Measurements from ENCODE around the gene GALNT5.
"Not testable (repeated sequence)": the region's sequence is repeated elsewhere in the genome, so short reads cannot be mapped to it uniquely, and the experiment has no call there.

GALNT5 gene

GRCh38 chr2:157329524-157329923 is 72.0 kb downstream of the GALNT5 start:
- DNase-seq, result no peak

DNA sequence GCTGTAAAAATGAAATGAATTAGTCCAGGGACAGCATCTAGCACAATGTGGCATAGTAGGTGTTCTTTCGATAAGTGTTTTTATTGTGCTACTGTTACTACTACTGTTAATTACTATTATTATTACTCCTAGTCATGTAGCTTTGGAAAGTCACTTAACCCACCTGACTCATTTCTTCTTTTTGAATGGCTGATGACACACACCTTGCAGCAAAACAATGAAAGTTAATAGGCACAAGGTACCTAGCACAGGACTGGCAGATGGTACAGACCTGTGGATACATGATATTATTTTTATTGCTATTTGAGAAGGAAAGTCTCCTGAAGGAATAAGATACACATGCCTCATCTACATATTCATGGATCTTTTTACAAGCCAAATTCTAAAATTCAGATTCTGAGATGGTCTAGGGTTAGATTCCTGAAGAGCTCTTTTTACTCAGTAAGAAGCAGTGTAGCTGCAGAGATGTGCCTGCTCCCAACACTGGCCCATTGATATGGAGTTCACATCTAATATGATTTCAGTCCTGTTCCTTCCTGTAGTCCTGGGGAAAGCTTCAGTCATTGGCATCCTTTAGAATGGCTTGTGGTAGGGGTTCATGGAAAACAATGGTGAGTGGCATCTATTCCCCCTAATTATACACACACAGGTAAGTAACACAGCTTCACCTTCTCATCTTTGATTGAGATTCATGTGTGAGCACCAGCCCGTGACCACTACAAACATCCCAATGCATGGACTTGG is 76.0 kb downstream of the GALNT5 start:
- DNase-seq, result no peak

DNA sequence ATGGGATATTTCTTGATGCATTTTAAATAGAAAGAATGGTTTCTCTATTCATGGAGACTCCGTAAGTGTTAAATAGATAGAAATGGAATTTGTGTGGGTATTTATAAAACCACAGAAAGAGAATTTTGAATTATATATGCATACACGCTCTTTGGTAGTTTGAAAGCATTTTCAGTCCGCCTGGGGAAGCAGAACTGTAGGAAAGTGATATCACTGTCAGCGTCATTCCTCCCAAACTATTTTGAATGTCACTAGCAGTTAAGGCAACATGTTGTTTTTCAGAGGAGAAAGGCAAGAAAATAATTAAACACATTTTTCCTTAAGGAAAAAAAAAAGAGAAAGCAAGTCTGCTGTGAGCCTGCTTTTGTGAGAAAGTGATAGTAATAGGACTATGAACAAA is 76.8 kb downstream of the GALNT5 start:
- DNase-seq, result no peak

GRCh38 chr2:157334797-157335196 is 77.3 kb downstream of the GALNT5 start:
- no peak for DNase-seq

- peak; percentile 39 to 83 for DNase-seq
These were observed 78.9 kb downstream of the GALNT5 start for GRCh38 chr2:157336137-157337010.

DNA sequence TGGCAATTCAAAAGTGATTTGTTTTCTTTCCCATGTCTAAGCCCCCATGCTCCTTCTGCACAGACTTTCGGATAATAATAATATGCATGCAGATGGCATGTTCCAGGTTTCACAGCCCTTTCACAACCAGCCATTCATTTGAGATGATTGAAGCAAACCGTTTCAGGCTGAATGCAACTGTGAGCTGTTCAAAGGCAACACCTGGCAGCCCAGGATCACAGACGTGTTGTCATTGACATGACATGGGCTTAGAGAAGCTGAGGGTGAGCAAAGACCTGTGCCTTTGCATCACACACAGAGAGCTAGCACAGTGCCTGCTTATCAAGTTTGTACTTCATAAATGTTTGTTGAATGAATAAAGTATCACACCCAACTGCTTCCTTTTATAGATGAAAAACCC is 80.5 kb downstream of the GALNT5 start:
- DNase-seq, result no peak

DNA sequence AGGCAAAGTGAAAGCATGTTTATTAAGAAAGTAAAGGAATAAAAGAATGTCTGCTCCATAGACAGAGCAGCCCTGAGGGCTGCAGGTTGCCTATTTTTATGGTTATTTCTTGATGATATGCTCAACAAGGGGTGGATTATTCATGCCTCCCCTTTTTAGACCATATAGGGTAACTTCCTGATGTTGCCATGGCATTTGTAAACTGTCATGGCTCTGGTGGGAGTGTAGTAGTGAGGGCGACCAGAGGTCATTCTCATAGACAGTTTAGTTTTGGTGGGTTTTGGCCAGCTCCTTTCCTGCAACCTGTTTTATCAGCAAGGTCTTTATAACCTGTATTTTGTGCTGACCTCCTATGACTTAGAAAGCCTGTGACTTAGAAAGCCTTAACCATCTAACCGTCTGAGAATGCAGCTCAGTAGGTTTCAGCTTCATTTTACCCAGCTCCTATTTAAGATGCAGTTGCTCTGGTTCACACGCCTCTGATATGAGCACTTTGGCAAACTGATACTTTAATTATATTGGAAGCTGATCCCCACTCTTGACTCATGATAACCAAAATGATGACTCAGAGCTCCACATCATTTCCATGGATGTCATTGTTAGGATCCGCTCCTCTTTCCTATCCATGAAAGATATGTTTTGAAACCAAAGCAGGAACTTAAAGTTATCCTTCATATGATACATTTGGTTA is 82.6 kb downstream of the GALNT5 start:
- no peak for DNase-seq

DNA sequence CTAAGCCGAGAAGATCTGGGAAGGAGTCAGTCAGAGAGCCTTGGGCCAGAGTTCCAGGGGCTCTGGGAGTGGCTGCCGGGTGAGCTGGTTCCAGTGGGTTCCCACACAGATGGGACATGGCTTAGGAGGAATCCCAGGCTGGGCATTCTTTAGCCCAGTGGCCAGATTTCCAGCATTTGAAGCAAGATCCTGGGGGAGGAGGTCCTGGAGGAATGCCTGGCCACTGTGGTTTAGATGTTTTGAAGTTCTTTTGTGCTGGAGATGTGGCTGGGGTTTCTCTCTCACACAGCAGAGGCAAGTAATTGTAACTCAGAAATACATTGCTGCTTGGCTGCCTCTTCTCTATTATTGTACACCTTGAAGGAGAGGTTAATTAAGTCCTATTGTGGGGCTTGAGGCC is 83.9 kb downstream of the GALNT5 start:
- DNase-seq, result not testable (repeated sequence)

DNA sequence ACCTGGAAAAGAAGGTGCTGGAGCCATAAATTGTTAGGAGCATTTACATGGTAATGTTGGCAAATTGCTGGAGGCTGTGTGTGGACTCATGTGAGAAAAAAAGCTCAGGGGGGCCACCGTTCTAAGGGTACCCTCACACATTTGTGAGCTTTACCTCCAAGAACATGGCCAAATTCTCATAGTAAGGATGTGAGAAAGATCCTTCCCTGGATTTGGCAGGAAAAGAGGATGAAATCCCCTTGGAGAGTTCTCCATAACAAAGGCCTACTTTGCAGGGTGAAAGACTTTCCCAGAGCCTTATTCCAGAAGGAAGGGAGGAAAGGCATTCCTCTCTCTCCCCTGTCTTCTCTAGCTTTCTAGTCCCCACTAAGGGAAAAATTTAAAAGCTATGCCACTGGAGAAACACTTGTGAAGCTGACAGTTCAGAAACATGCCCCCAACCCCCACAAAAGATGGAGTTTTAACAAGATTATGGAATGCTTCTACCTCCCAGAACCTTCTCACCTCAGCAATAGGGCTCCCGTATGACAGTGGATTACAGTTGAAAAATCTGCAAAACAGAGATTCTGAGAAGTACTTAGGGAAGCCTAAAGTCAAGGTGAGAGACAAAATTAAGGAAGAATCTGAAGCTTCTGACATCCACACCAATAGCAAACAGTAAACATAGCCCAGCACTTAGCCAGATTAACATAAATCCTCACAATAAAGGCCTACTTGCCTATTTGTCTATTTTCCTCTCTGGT is 88.3 kb downstream of the GALNT5 start:
- no peak for DNase-seq

GRCh38 chr2:157348291-157348921 is 90.9 kb downstream of the GALNT5 start:
- DNase-seq, result no peak

DNA sequence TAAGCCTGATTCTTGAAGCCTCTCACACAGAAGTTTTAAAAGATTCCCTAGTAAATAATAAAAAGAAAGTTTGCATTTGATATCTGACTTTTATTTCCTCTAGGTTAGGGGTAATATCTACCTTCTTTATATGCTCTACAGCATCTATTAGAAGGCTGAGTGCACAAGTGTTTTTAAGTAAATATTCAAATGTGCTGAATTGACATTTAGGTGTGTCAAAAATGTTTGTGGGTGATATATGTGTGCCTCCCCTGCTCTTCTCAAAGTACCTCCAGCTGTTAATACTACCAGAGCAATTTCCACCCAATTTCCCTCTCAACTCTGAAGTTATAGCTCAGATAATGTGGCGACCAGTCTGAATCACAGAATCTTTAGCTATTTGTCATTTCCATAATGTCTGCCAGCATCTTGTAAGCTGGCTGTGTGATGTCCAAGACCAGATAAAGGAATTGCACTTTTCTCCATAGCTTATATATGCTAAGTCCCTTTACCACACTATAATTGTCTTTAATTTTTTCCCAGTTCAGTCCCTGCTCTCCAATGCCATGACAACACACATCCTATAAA is 92.5 kb downstream of the GALNT5 start:
- DNase-seq, result no peak

- DNase-seq, result no peak
These were observed 98.1 kb downstream of the GALNT5 start for GRCh38 chr2:157355618-157356017.

- DNase-seq, result no peak
These were observed 102.1 kb downstream of the GALNT5 start for GRCh38 chr2:157359628-157360027.

DNA sequence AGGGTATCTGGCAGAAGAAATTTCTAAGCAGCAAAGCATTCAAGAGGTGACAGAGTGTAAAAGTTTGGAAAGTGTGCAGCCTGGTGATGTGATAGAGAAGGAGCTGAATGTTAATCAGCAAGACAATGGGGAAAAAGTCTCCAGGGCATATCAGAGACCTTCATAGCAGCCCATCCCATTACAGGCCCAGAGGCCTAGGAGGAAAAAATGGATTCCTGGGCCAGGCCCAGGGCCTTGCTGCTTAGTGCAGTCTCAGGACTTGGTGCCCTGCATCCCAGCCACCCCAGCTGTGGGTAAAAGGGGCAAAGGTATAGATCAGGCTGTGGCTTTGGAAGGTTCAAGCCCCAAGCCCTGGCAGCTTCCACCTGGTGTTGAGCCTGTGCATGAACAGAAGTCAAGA is 104.0 kb downstream of the GALNT5 start:
- no peak for DNase-seq

DNA sequence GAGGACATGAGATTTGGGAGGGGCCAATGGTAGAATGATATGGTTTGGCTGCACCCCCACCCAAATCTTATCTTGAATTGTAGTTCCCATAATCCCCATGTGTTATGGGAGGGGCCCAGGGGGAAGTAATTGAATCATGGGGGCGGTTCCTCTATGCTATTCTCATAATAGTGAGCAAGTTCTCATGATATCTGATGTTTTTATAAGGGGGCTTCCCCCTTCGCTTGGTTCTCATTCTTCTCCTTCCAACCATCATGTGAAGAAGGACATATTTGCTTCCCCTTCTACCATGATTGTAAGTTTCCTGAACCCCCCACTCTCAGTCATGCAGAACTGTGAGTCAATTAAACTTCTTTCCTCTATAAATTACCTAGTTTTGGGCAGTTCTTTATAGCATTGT is 105.1 kb downstream of the GALNT5 start:
- no peak for DNase-seq

DNA sequence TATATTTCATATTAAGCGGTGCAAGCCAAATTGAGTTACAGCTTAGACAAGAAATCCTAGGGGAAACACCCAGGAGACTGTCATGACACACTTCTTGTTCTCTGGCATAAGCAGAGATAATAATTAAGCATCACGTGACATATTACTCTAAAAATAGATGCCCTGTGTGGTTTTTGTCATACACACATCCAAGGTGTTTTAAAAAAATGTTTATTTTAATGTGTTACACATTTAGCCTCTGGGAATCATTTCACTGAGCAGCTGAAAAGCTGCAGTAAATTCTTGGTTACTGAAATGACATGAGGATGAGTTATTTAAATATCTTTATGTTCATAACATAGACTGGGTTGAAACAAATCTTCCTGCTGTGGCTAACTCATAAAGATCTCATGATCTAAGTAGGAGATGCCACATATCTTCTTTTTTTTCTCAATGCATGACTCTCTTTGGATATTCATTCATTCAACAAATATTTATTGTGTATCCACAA is 106.2 kb downstream of the GALNT5 start:
- no peak for DNase-seq

All from inflammatory macrophage treated with lipopolysaccharide for 1 hour (primary cell).